ENCODE results near the gene GLI1.

GLI1 gene

GRCh38 chr12:57521525-57522010 lies 62.0 kb downstream of the GLI1 start:
- DNase-seq, result no peak
